AG04450 (cell line): ENCODE data around the gene DIAPH3. TPM values are rescaled to one million over a fixed set of nuclear protein-coding genes. Genes with fewer than 3 reads are reported as not detected.

Experiments used
- CTCF ChIA-PET: fragments of 300-600, 350-600 bp; formaldehyde crosslinking; extraction: SDS; loops from one replicate; lab custom pipeline; 2022; ENCODE audit warnings: antibody characterized with exemption, inconsistent platforms; lab: Charles Lee
- POLR2A ChIA-PET: fragments of 350-600 bp; formaldehyde crosslinking; extraction: SDS; loops from one replicate; lab custom pipeline; 2021; ENCODE audit warnings: antibody characterized with exemption, inconsistent platforms; lab: Yijun Ruan, JAX
- DNase-seq: peaks from one replicate; pipeline ENCODE4 v3.0.0-alpha.2; 2011; ENCODE audit warnings: low read depth, low spot score
- H3K27ac ChIP-seq: one replicate; pipeline ENCODE4 v1.5.1; 2012; ENCODE audit warnings: low read depth, low read length, control low read depth
- H3K27me3 ChIP-seq: one replicate; pipeline ENCODE4 v1.6.0; 2012; ENCODE audit warnings: low read length; ENCODE audit not compliant: control insufficient read depth, insufficient read depth
- H3K4me3 ChIP-seq: 2 replicates; pipeline ENCODE4 v1.5.1; 2011; ENCODE audit warnings: mild to moderate bottlenecking, low read depth, low read length, control low read depth
- H3K9me3 ChIP-seq: 2 replicates; pipeline ENCODE4 v1.5.1; 2012; ENCODE audit warnings: low read length; ENCODE audit not compliant: control insufficient read depth, insufficient read depth
- CTCF ChIP-seq: IDR thresholded peaks from 2 replicates; pipeline ENCODE4 v1.5.1; 2011; ENCODE audit warnings: low read depth, low read length, control low read depth, inconsistent platforms
- polyA plus RNA-seq: library from polyadenylated mRNA; depleted of rRNA; stranded (reverse); fragments of >200 nt; gene quantifications from 2 replicates; pipeline ENCODE4 v1.2.3, GENCODE V29; 2011

Gene DIAPH3
- polyA plus RNA-seq, 1 experiment: 11.7 TPM

GRCh38 chr13:60001889-60002288, 161.8 kb downstream of the DIAPH3 start:
- H3K4me3 ChIP-seq: no peak overlapping the region
- CTCF ChIA-PET: no interaction called here

DNA sequence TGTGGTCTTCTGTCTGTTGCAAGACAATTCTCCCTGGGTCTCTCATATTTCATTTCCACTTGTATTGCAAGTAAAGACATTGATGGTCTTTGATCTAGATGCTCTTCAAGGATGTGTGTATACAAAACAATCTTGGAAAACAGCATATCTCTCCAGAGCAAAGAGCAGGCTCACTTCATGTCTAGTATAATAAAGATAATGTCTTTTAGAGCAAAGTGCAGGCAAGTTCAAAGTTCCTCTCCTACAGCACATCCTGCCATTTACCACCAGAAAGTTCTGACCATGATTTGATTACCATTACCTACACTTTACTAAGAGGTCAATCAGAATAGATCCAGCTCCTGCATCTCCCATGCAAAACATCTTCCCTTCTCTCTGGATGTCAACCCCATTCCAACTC, 162.8 kb downstream of the DIAPH3 start:
- H3K4me3 ChIP-seq: no peak overlapping the region
- no peak for DNase-seq
- POLR2A ChIA-PET: no interaction called here
- H3K9me3 ChIP-seq: no peaks in the 10 kb centered on the region
- no peaks in the 10 kb centered on the region for H3K27me3 ChIP-seq
- CTCF ChIA-PET: no interaction called here
- no peak overlapping the region for H3K27ac ChIP-seq
- no peak for TF ChIP-seq CTCF

More at GRCh38 chr13:60001889-60002288, 161.8 kb downstream of the DIAPH3 start:
- no peaks in the 10 kb centered on the region for H3K27me3 ChIP-seq
- TF ChIP-seq CTCF: no peak
- no peak overlapping the region for H3K27ac ChIP-seq
- POLR2A ChIA-PET: no interaction called here
- no peak for DNase-seq
- no peaks in the 10 kb centered on the region for H3K9me3 ChIP-seq

- Histone ChIP-seq H3K27ac (no peak overlapping the region), H3K9me3 (no peaks in the 10 kb centered on the region), H3K27me3 (no peaks in the 10 kb centered on the region), H3K4me3 (no peak overlapping the region)
- CTCF ChIA-PET: interaction anchor here (0.6 kb wide), 1 partner anchor 212 kb away, joined by 4 read pairs; no protein-coding TSS in a partner anchor
- POLR2A ChIA-PET: no interaction called here
- no peak for TF ChIP-seq CTCF
- DNase-seq: no peak
Measured at GRCh38 chr13:60000081-60000480, 163.6 kb downstream of the DIAPH3 start.

DNA sequence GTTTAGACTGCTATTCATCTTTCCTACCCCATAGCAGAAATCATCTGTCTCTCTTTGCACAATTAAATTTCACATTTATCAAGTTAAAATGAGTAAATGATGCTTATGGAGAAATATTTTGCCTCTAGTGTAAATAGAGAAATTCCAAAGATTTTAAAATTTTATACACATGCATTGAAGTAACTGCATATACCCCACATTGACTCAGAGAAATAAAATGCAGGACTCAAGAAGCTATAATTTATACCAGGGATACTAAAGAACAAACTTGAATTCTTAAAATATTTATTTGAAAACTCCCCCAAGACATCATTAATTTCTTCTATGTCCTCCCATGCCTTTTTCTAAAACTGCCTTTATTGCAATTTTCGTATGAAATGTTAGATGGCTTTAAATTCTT, 165.8 kb downstream of the DIAPH3 start:
- no peak for DNase-seq
- no peaks in the 10 kb centered on the region for H3K9me3 ChIP-seq
- CTCF ChIA-PET: no interaction called here
- no peak for TF ChIP-seq CTCF
- no peak overlapping the region for H3K4me3 ChIP-seq
- H3K27me3 ChIP-seq: no peaks in the 10 kb centered on the region
- POLR2A ChIA-PET: no interaction called here
- H3K27ac ChIP-seq: no peak overlapping the region

DNA sequence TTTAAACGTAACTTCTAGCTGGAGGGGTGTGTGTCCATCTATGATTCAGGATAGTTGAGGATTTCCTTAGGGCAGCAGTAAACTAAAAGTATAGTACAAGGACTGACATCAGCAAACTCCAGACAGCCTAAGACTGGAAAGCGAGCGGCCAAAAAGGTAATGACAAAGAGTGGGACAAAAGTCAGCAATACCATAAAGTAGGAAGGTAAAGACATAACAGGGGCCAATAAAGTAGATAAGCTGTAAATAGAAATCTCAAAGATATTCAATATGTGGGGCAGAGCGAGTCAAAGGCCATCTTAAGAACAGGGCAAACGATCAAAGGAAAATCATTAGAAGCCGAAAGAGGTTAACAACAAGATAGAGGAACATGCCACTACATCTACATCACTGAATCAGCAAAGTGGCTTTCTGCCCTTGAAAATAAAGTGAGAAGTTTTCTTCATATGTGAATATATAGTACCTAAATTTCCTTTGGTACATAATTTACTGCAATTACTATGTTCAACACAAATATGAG, 167.2 kb downstream of the DIAPH3 start:
- Histone ChIP-seq H3K27me3 (no peaks in the 10 kb centered on the region), H3K4me3 (no peak overlapping the region), H3K27ac (no peak overlapping the region), H3K9me3 (no peaks in the 10 kb centered on the region)
- POLR2A ChIA-PET: no interaction called here
- no peak for DNase-seq
- no peak for TF ChIP-seq CTCF
- CTCF ChIA-PET: interaction anchor here (0.6 kb wide), 1 partner anchor 316 kb away, joined by 3 read pairs; no protein-coding TSS in a partner anchor
